Stimulated activated CD8-positive, alpha-beta memory T cell treated with anti-CD3 and anti-CD28 coated beads, Interleukin-15, amount 100 ng/mL, for 48 hours (primary cell): ENCODE data around the gene PRDX2.
A peak's percentile ranks its signal among the peaks of the same experiment; 100 is the strongest.
"Not testable (repeated sequence)": the region's sequence is repeated elsewhere in the genome, so short reads cannot be mapped to it uniquely, and the experiment has no call there.

Experiments
- DNase-seq, 2 donors: peaks; one replicate each; pipeline ENCODE4 v3.0.0-alpha.2; 2020; ENCODE audit warnings: low read depth in 2 of 2

The PRDX2 gene

GRCh38 chr19:12801466-12802266 is at the start of gene PRDX2, which contains the start of gene THSD8:
PRDX2 (minus strand) TSS chr19:12801800; CDS start chr19:12801261, 539 bp downstream.
THSD8 (plus strand) TSS chr19:12802069; CDS start chr19:12802072, 3 bp downstream.
- DNase-seq, result peak in 1 of 2 donors; percentile 68

GRCh38 chr19:12847159-12848139 is 45.8 kb upstream of the PRDX2 start:
- DNase-seq, result peak; percentile 80 to 81

DNA sequence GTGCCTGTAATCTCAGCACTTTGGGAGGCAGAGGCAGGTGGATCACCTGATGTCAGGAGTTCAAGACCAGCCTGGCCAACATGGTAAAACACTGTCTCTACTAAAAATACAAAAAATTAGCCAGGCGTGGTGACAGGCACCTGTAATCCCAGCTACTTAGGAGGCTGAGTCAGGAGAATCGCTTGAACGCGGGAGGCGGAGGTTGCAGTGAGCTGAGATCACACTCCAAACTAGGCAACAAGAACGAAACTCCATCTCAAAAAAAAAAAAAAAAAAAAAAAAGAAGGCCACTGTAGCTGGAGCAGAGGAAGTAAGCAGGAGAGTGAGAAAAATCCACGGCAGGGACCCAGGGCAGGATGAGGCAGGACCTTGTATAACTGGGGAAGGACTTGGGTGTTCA is 45.0 kb upstream of the PRDX2 start:
- DNase-seq, result not testable (repeated sequence)

- no peak for DNase-seq
Measured at GRCh38 chr19:12843999-12844732, 42.6 kb upstream of the PRDX2 start.

GRCh38 chr19:12843328-12843727 is 41.7 kb upstream of the PRDX2 start:
- no peak for DNase-seq

- no peak for DNase-seq
Measured at GRCh38 chr19:12842511-12842910, 40.9 kb upstream of the PRDX2 start.

DNA sequence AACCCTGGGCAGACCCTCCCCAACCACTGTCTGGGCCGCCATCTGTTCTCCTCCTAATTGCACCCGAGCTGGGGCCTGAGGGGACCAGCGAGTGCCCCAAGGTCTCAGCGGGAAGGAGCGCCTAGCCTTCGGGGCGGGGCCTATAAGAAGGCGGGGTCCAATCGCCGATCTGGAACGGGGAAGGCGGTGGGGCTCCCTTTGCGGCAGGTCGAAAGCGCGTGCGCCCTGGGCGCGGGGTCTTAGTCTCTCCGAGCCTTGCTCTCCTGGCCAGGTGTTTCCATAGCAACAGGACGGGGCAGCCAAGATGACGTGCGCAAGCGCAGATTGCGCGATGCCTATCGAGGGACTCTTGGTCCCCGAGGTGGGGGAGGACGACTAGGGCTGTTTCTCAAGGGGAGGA is 39.5 kb upstream of the PRDX2 start:
- DNase-seq, result no peak

DNA sequence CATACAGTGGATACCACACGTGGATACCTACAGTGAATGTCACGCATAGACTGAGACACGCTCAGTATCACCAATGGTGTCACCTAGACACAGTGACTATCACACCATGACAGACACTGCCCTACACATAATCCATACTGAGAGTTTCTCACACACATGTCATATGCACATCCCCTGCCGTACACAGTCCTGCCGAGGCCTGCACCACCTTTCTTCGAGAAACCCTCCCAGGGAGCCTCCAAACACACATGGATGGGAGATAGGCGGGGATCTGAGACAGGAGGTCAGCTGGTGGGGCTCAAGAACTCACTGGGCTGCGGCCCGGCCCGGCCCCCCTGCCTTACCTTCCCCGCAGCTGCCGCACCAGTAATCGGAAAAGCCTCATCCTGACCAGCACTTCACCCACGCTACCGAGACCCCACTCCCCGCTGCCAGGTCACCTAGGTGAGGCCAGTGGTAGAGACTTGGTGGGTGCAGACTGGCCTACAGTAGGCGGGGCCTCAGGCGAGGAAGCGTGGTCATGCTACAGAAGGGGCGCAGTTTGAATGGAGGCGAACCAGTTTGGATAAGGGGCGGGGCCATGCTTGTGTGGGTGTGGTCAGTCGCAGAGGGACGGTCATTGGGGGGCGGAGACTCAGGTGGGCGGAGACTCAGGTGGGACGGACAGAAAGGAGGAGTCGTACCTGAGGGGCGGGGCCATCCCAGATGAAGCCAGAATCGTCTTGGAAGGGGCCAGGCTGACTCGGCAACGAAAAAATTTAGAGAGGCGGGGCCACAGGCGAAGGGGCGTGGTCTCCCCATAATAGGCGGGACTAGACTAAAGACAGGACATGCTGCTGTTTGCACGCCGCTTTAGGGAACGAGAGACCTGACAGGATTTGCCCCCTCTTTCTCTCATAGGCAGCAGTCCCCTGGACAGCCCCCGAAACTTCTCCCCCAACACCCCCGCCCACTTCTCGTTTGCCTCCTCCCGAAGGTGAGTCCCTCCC is 38.8 kb upstream of the PRDX2 start:
- DNase-seq, result peak in 1 of 2 donors; percentile 49

DNA sequence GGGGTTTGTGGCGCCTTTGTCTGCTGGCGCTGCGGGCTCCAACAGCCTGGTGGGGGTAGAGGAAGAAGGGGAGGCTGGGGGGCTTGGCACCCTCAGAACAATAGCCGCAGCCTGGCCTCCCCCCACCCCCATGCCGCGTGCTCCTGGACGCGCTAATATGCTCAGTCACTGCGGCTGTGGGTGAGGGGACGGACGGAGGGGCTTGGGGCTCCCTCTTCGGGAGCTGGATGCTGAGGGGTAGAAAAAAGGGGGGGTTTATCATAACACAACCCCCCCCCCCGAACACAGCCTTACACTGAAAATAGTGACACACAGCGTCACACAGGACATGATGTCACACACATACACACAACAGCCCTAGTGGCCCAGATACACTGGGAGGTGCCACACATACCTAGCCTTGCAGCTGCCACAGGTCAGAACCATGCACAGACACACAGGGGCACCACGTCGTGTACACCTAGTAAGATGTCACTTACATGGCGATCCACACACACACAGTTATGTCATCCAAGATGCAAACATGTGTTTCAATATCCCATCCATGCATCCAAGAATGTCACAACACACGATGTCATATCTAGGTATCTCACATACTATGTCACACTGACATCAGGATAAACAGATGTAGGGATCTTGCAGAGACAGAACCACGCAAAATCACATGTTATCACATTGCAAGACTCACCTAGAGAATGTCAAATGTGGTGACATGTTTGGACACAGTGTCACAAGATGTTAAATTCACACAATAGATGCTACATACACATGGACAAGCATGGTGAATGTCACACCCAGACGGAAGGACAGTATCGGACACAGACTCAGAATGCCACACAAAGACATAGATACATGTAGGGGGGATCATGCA is 37.5 kb upstream of the PRDX2 start:
- no peak for DNase-seq

GRCh38 chr19:12838182-12838885 is 36.7 kb upstream of the PRDX2 start, which contains the start of gene MAST1:
MAST1 (plus strand) TSS chr19:12838515; CDS start chr19:12838573, 58 bp downstream.
- DNase-seq, result peak in 1 of 2 donors; percentile 36

- no peak for DNase-seq
Measured at GRCh38 chr19:12837225-12837624, 35.6 kb upstream of the PRDX2 start.

GRCh38 chr19:12836529-12836863 is 34.9 kb upstream of the PRDX2 start:
- DNase-seq, result no peak

DNA sequence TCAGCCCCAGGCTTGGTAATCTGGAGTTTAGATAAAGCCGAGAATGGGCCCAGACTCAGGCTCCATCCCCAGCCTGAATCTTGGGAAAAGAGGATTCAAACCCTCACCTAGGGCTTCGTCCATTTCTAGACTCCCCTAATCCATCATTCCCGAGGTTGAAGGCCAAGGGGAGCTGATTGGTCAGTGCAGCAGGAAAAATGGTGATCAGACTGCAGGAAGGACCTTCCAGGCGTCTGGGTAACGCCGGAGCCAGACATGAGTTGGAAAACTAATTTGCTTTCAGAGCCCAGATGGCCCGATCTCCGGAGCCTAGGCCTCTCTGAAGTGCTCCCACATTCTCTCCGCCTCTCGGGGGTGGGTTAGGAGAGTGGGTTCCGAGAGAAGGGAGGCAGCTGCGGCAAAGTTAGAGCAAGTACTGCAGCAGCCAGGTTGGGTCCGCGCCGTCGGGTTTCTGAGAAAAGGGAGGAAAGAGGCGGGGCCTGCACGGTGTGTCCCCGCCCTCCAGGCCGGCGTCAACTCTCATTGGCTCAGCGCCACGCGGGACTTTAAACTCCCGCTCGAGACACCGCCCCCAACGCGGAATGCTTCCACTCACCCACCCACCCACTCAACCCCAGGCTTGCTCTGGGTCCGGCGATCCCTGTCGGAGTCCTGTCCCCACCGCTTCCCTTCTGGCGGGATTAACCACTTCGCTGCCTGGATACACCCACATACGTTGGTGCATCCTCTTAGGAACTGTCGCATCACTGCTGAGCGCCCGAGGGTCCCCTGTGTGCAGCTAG is 33.6 kb upstream of the PRDX2 start:
- no peak for DNase-seq

DNA sequence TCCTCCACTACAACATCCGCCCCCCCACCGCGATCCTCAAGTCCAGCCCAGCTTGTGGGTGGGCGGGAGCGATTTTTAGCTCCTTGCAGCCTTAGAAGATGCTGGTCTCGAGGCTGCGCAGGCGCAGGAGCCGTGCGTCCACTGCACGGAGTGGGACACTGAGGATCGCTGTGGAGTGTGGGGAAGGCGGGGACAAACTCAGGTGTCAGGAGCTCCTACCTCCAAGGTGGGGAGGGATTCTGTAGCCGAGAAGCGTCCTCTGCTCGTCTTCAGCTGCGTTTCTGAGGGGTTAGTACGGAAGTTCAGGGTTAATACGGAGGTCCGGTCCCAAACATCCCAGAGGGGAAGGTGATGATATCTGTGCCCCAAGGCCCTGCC is 33.0 kb upstream of the PRDX2 start, which contains the start of gene RTBDN:
RTBDN (minus strand) TSS at position 14 of the 378 bp plus-strand sequence. CDS start 4,600 bp downstream, outside the sequence.
- DNase-seq, result no peak

GRCh38 chr19:12833738-12834565 is 32.4 kb upstream of the PRDX2 start:
- no peak for DNase-seq

GRCh38 chr19:12833418-12833737 is 31.8 kb upstream of the PRDX2 start:
- no peak for DNase-seq

DNA sequence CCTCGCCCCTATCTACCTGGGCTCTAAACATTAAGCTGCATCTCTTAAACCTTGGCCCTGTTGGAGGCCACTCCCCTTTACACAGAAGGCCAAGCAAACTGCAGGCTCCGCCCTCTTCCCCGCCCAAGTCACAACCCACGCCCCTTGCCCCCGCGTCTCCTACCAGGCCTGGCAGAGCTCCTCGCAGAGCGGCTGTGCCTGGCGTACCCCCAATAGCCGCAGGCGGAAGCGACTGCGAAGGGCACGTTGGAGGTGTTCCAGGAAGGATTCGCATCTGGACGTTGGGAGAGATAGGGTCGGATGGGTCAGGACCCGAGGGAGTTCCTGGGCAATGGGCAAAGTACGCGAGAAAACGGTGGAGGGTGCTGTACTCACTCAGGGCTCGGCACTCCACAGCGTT is 26.9 kb upstream of the PRDX2 start:
- peak in 1 of 2 donors; percentile 46 for DNase-seq
